HG03196 (cell line): ENCODE results near the gene DUSP9.

Experiments
- ATAC-seq: cut with Tn5 transposase; IDR thresholded peaks from one replicate; pipeline ENCODE4 v1.9.1; 2021; ENCODE audit not compliant: unreplicated experiment

DUSP9 gene

GRCh38 chrX:153635788-153636668, 11.0 kb upstream of the DUSP9 start:
- no peak for ATAC-seq

- ATAC-seq, result no peak
Measured at GRCh38 chrX:153636716-153637115, 10.3 kb upstream of the DUSP9 start.

- no peak for ATAC-seq
Measured at GRCh38 chrX:153637121-153638040, 9.6 kb upstream of the DUSP9 start.

- no peak for ATAC-seq
Measured at GRCh38 chrX:153638041-153638371, 9.0 kb upstream of the DUSP9 start.

- ATAC-seq, result no peak
Measured at GRCh38 chrX:153638436-153639176, 8.4 kb upstream of the DUSP9 start.

GRCh38 chrX:153639177-153640044, 7.6 kb upstream of the DUSP9 start:
- ATAC-seq, result no peak

GRCh38 chrX:153640045-153640686, 6.8 kb upstream of the DUSP9 start:
- no peak for ATAC-seq

- no peak for ATAC-seq
Measured at GRCh38 chrX:153640736-153641575, 6.0 kb upstream of the DUSP9 start.

GRCh38 chrX:153641627-153642026, 5.4 kb upstream of the DUSP9 start:
- ATAC-seq, result no peak

- ATAC-seq, result no peak
Measured at GRCh38 chrX:153642051-153642654, 4.8 kb upstream of the DUSP9 start.

- ATAC-seq, result no peak
Measured at GRCh38 chrX:153642655-153643430, 4.2 kb upstream of the DUSP9 start.

- no peak for ATAC-seq
Measured at GRCh38 chrX:153643431-153644351, 3.3 kb upstream of the DUSP9 start.

GRCh38 chrX:153644356-153645125, 2.5 kb upstream of the DUSP9 start:
- no peak for ATAC-seq

GRCh38 chrX:153645151-153645550, 1.9 kb upstream of the DUSP9 start:
- no peak for ATAC-seq

GRCh38 chrX:153645921-153646488, 998 bp upstream of the DUSP9 start:
- ATAC-seq, result no peak
